PC-3 (cell line): ENCODE results near the gene CLIC1.

Source experiments
- EZH2 ChIP-seq: fragments of 300-600 bp; sonication (generic); IDR thresholded peaks from one replicate; pipeline ENCODE4 v1.6.1; 2017; ENCODE audit warnings: antibody characterized with exemption, mild to moderate bottlenecking, low read length; ENCODE audit not compliant: unreplicated experiment
- EZH2phosphoT487 ChIP-seq: fragments of 300-600 bp; sonication (generic); IDR thresholded peaks from 2 replicates; pipeline ENCODE4 v1.6.1; 2018; ENCODE audit warnings: mild to moderate bottlenecking, antibody characterized with exemption, low read length, borderline replicate concordance
- TF ChIP-seq, protein P1 (sequence below): fragments of 300-600 bp; sonication (generic); conservative IDR thresholded peaks from 2 replicates; pipeline ENCODE4 v1.5.1; 2017; ENCODE audit warnings: antibody characterized with exemption, low read depth, mild to moderate bottlenecking, low read length

DNA sequence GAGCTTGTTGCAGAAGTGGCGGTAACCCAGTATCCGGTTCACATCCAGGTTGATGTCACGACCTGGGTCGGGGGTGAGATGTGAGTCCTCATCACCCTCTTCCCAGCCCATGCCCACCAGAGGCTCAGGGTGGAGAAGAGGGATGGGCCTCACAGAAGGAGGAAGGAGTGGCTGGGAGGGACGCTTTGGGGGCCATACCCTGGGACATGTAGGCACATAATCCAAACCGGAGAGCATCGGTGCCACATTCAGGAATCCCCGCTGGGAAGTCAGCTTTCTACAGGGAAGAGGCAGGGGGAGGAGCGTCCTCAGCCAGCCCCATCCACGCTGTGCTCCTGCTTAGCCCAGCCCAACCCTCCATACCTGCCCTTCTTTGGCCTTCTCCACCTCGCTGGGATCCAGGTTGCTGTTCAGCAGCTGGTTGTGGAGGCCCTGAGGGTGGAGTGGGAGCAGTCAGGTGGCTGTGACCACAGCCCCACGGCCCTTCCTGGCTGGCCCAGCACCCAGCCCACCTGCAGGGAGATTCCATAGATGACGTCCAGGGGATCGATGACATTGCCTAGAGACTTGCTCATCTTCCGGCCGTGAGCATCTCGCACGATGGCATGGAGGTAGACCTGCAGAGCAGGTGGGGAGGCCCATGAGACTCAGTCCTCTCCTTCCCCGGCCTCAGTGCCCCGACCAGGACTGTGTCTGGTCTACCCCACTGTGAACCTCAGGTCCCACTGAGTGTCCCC lies 44.3 kb upstream of the CLIC1 start:
- TF ChIP-seq, protein P1, sequence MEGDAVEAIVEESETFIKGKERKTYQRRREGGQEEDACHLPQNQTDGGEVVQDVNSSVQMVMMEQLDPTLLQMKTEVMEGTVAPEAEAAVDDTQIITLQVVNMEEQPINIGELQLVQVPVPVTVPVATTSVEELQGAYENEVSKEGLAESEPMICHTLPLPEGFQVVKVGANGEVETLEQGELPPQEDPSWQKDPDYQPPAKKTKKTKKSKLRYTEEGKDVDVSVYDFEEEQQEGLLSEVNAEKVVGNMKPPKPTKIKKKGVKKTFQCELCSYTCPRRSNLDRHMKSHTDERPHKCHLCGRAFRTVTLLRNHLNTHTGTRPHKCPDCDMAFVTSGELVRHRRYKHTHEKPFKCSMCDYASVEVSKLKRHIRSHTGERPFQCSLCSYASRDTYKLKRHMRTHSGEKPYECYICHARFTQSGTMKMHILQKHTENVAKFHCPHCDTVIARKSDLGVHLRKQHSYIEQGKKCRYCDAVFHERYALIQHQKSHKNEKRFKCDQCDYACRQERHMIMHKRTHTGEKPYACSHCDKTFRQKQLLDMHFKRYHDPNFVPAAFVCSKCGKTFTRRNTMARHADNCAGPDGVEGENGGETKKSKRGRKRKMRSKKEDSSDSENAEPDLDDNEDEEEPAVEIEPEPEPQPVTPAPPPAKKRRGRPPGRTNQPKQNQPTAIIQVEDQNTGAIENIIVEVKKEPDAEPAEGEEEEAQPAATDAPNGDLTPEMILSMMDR: no peak
- TF ChIP-seq EZH2 (no peak), EZH2phosphoT487 (no peak)
